Sigmoid colon (tissue), 7 donors: ENCODE data around the gene THRB. TPM values are rescaled to one million over a fixed set of nuclear protein-coding genes. Genes with fewer than 3 reads are reported as not detected.
A peak's percentile ranks its signal among the peaks of the same experiment; 100 is the strongest.

Source experiments
- DNase-seq: peaks from one replicate; pipeline ENCODE4 v3.0.0-alpha.2; 2019
- H3K27ac ChIP-seq, 4 donors: fragments of 200-600 bp; sonication (generic); one replicate each; pipeline ENCODE4 v1.5.1; 2016 to 2019; ENCODE audit warnings: mild to moderate bottlenecking in 1 of 4
- H3K27me3 ChIP-seq, 3 donors: fragments of 200-600 bp; sonication (generic); one replicate each; pipeline ENCODE4 v1.5.1; 2019; ENCODE audit warnings: mild to moderate bottlenecking in 1 of 3
- H3K36me3 ChIP-seq, 4 donors: fragments of 200-600 bp; sonication (generic); one replicate each; pipeline ENCODE4 v1.5.1; 2016 to 2019
- H3K4me1 ChIP-seq, 4 donors: fragments of 200-600 bp; sonication (generic); one replicate each; pipeline ENCODE4 v1.5.1; 2017 to 2019
- H3K4me3 ChIP-seq, 4 donors: fragments of 200-600 bp; sonication (generic); one replicate each; pipeline ENCODE4 v1.5.1; 2017 to 2019; ENCODE audit warnings: mild to moderate bottlenecking in 2 of 4, moderate library complexity in 1 of 4
- H3K9me3 ChIP-seq, 4 donors: fragments of 200-600 bp in 3 of 4; sonication (generic) in 3 of 4; one replicate each; pipeline versions ENCODE4 v1.5.1 to v1.6.1; 2013 to 2019
- EP300 ChIP-seq, 4 donors: sonication (generic); formaldehyde crosslinking; IDR thresholded peaks; one replicate each; pipeline ENCODE4 v1.6.1; 2017; ENCODE audit warnings: antibody characterized with exemption in 4 of 4
- POLR2A ChIP-seq, 2 donors: fragments of 450-650 bp; IDR thresholded peaks; one replicate each; pipeline ENCODE4 v1.6.1; 2016; ENCODE audit warnings: antibody characterized with exemption in 2 of 2, mild to moderate bottlenecking in 2 of 2, moderate library complexity in 2 of 2
- POLR2AphosphoS5 ChIP-seq, 4 donors: sonication (generic); formaldehyde crosslinking; IDR thresholded peaks; one replicate each; pipeline ENCODE4 v1.6.1; 2017; ENCODE audit warnings: antibody characterized with exemption in 4 of 4
- WGBS, 2 donors: extraction: QIAGEN DNeasy Blood & Tissue Kit; methylation state at CpG; one replicate each; pipeline ENCODE4 v1.1.7; 2013; 5-methylcytosine and 5-hydroxymethylcytosine counted together
- intact Hi-C: fragments of 100-400 bp; cut with DNase I; formaldehyde crosslinking; loops from one replicate; pipeline ENCODE4 v1.15.1; 2023
- polyA plus RNA-seq, 3 donors: library from polyadenylated mRNA; stranded (reverse); fragments of 200-250 nt; gene quantifications; one replicate each; pipeline ENCODE4 v1.2.3, GENCODE V29; 2013
- total RNA-seq, 4 donors: library from RNA; depleted of rRNA; stranded (reverse); fragments of >200 nt; gene quantifications; one replicate each; pipeline ENCODE4 v1.1.0, GENCODE V29; 2016
- TF ChIP-seq, protein P1 (sequence below), 4 experiments: fragments of 450-650 bp in 3 of 4; fragments of 200-600 bp in 1 of 4; IDR thresholded peaks; one replicate each; pipeline ENCODE4 v1.5.1; 2016 to 2019; ENCODE audit warnings: antibody characterized with exemption in 4 of 4, mild to moderate bottlenecking in 3 of 4, moderate library complexity in 2 of 4
- donor health status: healthy with polysubstance abuse.
- donor health status: Bipolar disorder and iron deficiency.
- donor health status: healthy.

THRB gene
- total and polyA plus RNA-seq, 7 donors, result 7.2 to 49.5 (median 29.7) TPM

DNA sequence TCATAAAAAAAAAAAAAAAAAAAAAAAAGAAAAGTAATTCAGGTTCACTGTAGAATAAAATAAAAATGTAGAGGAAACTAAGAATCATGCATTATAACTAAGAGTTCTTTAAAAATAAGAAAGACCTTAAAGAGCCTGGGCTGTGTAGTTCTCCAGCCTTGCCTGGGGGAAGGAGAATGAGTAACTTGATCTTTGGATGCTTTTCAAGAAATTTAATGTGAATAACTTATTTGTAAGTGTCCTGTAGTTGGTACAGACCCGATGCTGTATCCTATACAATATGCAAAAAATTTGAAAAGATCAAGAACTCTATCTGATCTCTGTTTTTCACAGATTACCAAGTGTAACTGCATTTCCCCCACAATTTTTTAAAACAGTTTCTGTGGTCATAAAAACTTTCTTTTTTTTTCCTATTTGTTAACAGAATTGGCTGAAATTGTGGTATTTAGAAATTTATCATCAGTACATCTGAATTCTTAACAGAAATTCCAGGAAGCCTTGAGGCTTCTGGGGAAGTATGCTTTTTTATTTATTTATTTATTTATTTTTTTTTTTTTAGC lies 195.3 kb downstream of the THRB start:
- whole genome bisulfite sequencing, 2 donors, result 10 to 18% methylated on average over 1 of the region's 1 CpG
- TF ChIP-seq EP300 (IDR thresholded peaks at IDR 0.05), result no peak
- no peak for TF ChIP-seq POLR2AphosphoS5 (IDR thresholded peaks at IDR 0.05)
- no peak for TF ChIP-seq POLR2A (IDR thresholded peaks at IDR 0.05)
- TF ChIP-seq, protein P1, sequence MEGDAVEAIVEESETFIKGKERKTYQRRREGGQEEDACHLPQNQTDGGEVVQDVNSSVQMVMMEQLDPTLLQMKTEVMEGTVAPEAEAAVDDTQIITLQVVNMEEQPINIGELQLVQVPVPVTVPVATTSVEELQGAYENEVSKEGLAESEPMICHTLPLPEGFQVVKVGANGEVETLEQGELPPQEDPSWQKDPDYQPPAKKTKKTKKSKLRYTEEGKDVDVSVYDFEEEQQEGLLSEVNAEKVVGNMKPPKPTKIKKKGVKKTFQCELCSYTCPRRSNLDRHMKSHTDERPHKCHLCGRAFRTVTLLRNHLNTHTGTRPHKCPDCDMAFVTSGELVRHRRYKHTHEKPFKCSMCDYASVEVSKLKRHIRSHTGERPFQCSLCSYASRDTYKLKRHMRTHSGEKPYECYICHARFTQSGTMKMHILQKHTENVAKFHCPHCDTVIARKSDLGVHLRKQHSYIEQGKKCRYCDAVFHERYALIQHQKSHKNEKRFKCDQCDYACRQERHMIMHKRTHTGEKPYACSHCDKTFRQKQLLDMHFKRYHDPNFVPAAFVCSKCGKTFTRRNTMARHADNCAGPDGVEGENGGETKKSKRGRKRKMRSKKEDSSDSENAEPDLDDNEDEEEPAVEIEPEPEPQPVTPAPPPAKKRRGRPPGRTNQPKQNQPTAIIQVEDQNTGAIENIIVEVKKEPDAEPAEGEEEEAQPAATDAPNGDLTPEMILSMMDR (IDR thresholded peaks at IDR 0.05), result no peak
- intact Hi-C loops, result loop anchor here (5.0 kb wide), 2 partner anchors 83 to 198 kb away; no protein-coding TSS in a partner anchor

DNA sequence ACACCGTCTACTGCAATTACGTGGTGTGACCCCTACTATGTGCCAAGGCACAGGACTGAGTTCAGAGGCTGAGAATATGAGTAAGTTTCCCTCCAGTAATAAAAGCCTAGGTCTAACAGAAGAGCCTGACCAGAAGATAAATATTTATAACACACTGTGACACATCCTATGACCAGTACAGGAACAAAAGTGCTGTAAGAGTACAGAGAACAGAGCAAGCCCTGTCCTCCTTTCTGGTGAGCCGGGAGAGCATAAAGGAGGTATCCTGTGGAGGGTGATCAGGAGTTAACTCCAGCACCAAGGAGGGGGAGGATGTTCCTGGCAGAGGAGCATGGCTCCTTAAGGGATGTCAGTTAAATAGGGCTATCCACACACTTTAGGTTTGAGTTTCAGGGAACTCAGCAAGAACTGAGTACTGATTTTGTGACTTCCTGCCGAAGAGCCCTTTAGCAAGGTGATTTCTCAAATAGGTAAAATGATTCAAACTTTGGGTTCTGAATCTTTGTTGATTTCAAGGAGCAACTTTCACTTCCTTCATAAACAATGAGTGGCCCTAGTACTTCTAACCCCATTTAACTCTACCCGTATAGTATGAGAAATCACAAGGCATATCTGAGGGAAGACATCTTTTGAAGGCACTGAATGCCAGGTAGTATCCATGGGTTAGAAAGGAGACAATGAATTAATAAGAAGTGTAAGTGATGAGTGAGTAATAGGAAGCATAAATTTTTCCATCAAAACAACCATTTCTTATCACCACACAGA lies 198.0 kb downstream of the THRB start:
- peak; percentile 87 for DNase-seq
- H3K27me3 ChIP-seq, result no peaks in the 10 kb centered on the region
- peak overlapping the region; percentile 4 to 76 (median 72) for H3K27ac ChIP-seq
- H3K9me3 ChIP-seq, result peaks cover 0 to 3% (median 0%) of the 10 kb centered on the region in 4 donors
- intact Hi-C loops, result loop anchor here (5.0 kb wide), 2 partner anchors 86 to 201 kb away; no protein-coding TSS in a partner anchor
- no peak overlapping the region for H3K4me3 ChIP-seq
- H3K36me3 ChIP-seq, result no peaks in the 10 kb centered on the region
- 86 to 90% methylated on average over 5 of the region's 5 CpGs for whole genome bisulfite sequencing, 2 donors
- TF ChIP-seq EP300 (IDR thresholded peaks at IDR 0.05) (peak in 3 of 4 donors; percentile 33 to 63 (median 57)), POLR2AphosphoS5 (IDR thresholded peaks at IDR 0.05) (peak; percentile 64 to 80 (median 68))
- TF ChIP-seq, protein P1 (IDR thresholded peaks at IDR 0.05), result no peak
- H3K4me1 ChIP-seq, result peaks cover 0 to 40% (median 33%) of the 10 kb centered on the region in 4 donors

More for the DNA sequence above, 195.3 kb downstream of the THRB start:
- Histone ChIP-seq H3K4me1 (peaks cover 0 to 40% (median 33%) of the 10 kb centered on the region in 4 donors), H3K27me3 (no peaks in the 10 kb centered on the region), H3K36me3 (no peaks in the 10 kb centered on the region), H3K4me3 (no peak overlapping the region), H3K27ac (peak overlapping the region in 2 of 4 donors; percentile 7 to 57), H3K9me3 (no peaks in the 10 kb centered on the region)
- no peak for DNase-seq

DNA sequence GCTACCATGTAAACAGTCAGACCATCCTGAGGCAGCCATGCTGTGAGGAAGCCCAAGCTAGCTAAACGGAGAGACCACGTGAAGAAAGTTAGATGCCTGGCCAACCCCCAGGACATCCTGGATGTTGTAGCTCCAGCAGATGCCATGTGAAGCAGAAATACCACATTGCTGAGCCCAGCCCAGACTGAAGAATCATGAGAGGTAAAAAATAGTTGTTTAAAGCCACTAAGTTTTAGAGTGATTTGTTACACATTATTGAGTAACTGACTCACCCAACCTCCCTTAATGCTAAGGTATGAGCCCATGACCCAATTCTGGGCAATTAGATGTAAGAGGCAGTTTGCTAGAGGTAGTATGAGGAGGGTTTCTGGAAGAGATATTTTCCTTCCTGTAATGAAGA lies 200.5 kb downstream of the THRB start:
- peaks cover 0 to 3% (median 0%) of the 10 kb centered on the region in 4 donors for H3K9me3 ChIP-seq
- no peak overlapping the region for H3K27ac ChIP-seq
- no peaks in the 10 kb centered on the region for H3K36me3 ChIP-seq
- H3K4me3 ChIP-seq, result no peak overlapping the region
- DNase-seq, result no peak
- H3K27me3 ChIP-seq, result no peaks in the 10 kb centered on the region
- WGBS, 2 donors, result 96 to 99% methylated on average over 2 of the region's 2 CpGs
- no peak for TF ChIP-seq EP300 (IDR thresholded peaks at IDR 0.05)
- no peak for TF ChIP-seq POLR2AphosphoS5 (IDR thresholded peaks at IDR 0.05)
- TF ChIP-seq POLR2A (IDR thresholded peaks at IDR 0.05), result no peak
- TF ChIP-seq, protein P1 (IDR thresholded peaks at IDR 0.05), result no peak
- H3K4me1 ChIP-seq, result peaks cover 0 to 51% (median 40%) of the 10 kb centered on the region in 4 donors
- intact Hi-C loops, result no loop called here

DNA sequence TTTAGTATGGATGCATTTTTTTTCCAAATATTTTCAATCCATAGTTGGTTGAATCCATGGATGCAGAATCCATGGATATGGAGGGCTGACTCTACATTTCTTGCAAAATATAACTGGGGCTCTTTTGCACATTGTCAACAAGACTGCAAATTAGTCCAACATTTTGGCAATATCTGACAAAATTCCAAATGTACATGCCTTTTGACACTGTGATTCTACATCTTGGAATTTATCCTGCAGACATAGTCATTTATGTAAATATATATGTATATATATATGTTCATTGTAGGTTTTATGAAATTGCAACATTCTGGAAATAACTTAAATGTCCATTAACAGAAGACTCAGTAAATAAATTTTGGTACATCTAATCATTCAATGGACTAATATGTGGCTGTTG lies 203.0 kb downstream of the THRB start:
- no peak for DNase-seq
- no peak for TF ChIP-seq POLR2AphosphoS5 (IDR thresholded peaks at IDR 0.05)
- TF ChIP-seq EP300 (IDR thresholded peaks at IDR 0.05), result no peak
- TF ChIP-seq, protein P1 (IDR thresholded peaks at IDR 0.05), result no peak
- no peak for TF ChIP-seq POLR2A (IDR thresholded peaks at IDR 0.05)

More for the DNA sequence above, 203.0 kb downstream of the THRB start:
- H3K4me3 ChIP-seq, result no peak overlapping the region
- H3K4me1 ChIP-seq, result peaks cover 0 to 59% (median 51%) of the 10 kb centered on the region in 4 donors
- H3K36me3 ChIP-seq, result no peaks in the 10 kb centered on the region
- no peaks in the 10 kb centered on the region for H3K27me3 ChIP-seq
- intact Hi-C loops, result no loop called here
- no peak overlapping the region for H3K27ac ChIP-seq
- H3K9me3 ChIP-seq, result peaks cover 0 to 3% (median 0%) of the 10 kb centered on the region in 4 donors
